GM18517 (cell line): ENCODE measurements around the gene PTPN6.

Experiments
- ATAC-seq: cut with Tn5 transposase; IDR thresholded peaks from one replicate; pipeline ENCODE4 v1.9.1; 2021; ENCODE audit warnings: mild to moderate bottlenecking, moderate library complexity; ENCODE audit not compliant: unreplicated experiment

Gene PTPN6

GRCh38 chr12:6965026-6965661 is 14.0 kb downstream of the PTPN6 start:
- peak; percentile 38 for ATAC-seq

GRCh38 chr12:6965714-6966113 is 14.6 kb downstream of the PTPN6 start:
- no peak for ATAC-seq

- no peak for ATAC-seq
Measured at GRCh38 chr12:6966351-6966750, 15.2 kb downstream of the PTPN6 start.

GRCh38 chr12:6967651-6968100 is 16.5 kb downstream of the PTPN6 start:
- ATAC-seq, result no peak

- no peak for ATAC-seq
Measured at GRCh38 chr12:6968426-6968825, 17.3 kb downstream of the PTPN6 start.

- peak; percentile 1 for ATAC-seq
Measured at GRCh38 chr12:6970096-6970527, 19.0 kb downstream of the PTPN6 start.

GRCh38 chr12:6974180-6974579 is 23.0 kb downstream of the PTPN6 start:
- ATAC-seq, result no peak

- ATAC-seq, result no peak
Measured at GRCh38 chr12:6975297-6976032, 24.3 kb downstream of the PTPN6 start.

GRCh38 chr12:6977653-6978052 is 26.5 kb downstream of the PTPN6 start:
- ATAC-seq, result no peak

GRCh38 chr12:6978188-6978587 is 27.0 kb downstream of the PTPN6 start:
- ATAC-seq, result no peak

GRCh38 chr12:6978611-6979011 is 27.5 kb downstream of the PTPN6 start:
- ATAC-seq, result no peak

GRCh38 chr12:6979021-6979420 is 27.9 kb downstream of the PTPN6 start:
- no peak for ATAC-seq

GRCh38 chr12:6979453-6979852 is 28.3 kb downstream of the PTPN6 start:
- no peak for ATAC-seq

- ATAC-seq, result no peak
Measured at GRCh38 chr12:6980075-6980474, 28.9 kb downstream of the PTPN6 start.

- no peak for ATAC-seq
Measured at GRCh38 chr12:6980740-6981139, 29.6 kb downstream of the PTPN6 start.

- no peak for ATAC-seq
Measured at GRCh38 chr12:6981152-6982052, 30.2 kb downstream of the PTPN6 start.

- no peak for ATAC-seq
Measured at GRCh38 chr12:6982532-6982931, 31.4 kb downstream of the PTPN6 start.

GRCh38 chr12:6987956-6988553 is 36.9 kb downstream of the PTPN6 start:
- ATAC-seq, result no peak

GRCh38 chr12:6996040-6996441 is 44.9 kb downstream of the PTPN6 start:
- ATAC-seq, result no peak

GRCh38 chr12:6998715-6999451 is 47.7 kb downstream of the PTPN6 start:
- no peak for ATAC-seq
